Neural progenitor cell (in vitro differentiated cells): ENCODE measurements around the gene CLCN4.

Source experiments
- EZH2 ChIP-seq: fragments of 200-600 bp; sonication (generic); IDR thresholded peaks from 2 replicates; pipeline ENCODE4 v1.6.1; 2017; ENCODE audit warnings: antibody characterized with exemption, mild to moderate bottlenecking, moderate library complexity
- EZH2phosphoT487 ChIP-seq: fragments of 200-600 bp; sonication (generic); IDR thresholded peaks from 2 replicates; pipeline ENCODE4 v1.6.1; 2017; ENCODE audit warnings: antibody characterized with exemption
- TF ChIP-seq, protein P1 (sequence below): fragments of 200-600 bp; sonication (generic); IDR thresholded peaks from 2 replicates; pipeline ENCODE4 v1.5.1; 2017; ENCODE audit warnings: antibody characterized with exemption, mild to moderate bottlenecking

- TF ChIP-seq, protein P1, sequence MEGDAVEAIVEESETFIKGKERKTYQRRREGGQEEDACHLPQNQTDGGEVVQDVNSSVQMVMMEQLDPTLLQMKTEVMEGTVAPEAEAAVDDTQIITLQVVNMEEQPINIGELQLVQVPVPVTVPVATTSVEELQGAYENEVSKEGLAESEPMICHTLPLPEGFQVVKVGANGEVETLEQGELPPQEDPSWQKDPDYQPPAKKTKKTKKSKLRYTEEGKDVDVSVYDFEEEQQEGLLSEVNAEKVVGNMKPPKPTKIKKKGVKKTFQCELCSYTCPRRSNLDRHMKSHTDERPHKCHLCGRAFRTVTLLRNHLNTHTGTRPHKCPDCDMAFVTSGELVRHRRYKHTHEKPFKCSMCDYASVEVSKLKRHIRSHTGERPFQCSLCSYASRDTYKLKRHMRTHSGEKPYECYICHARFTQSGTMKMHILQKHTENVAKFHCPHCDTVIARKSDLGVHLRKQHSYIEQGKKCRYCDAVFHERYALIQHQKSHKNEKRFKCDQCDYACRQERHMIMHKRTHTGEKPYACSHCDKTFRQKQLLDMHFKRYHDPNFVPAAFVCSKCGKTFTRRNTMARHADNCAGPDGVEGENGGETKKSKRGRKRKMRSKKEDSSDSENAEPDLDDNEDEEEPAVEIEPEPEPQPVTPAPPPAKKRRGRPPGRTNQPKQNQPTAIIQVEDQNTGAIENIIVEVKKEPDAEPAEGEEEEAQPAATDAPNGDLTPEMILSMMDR = no peak
- TF ChIP-seq EZH2phosphoT487 (no peak), EZH2 (no peak)
Observed at GRCh38 chrX:10186355-10186754, 29.6 kb downstream of the CLCN4 start.
